Measurements from ENCODE around the gene CELA3A. TPM values are rescaled to one million over a fixed set of nuclear protein-coding genes. Genes with fewer than 3 reads are reported as not detected.

CELA3A gene
- total RNA-seq, 4 donors from 2014 or later: not detected

DNA sequence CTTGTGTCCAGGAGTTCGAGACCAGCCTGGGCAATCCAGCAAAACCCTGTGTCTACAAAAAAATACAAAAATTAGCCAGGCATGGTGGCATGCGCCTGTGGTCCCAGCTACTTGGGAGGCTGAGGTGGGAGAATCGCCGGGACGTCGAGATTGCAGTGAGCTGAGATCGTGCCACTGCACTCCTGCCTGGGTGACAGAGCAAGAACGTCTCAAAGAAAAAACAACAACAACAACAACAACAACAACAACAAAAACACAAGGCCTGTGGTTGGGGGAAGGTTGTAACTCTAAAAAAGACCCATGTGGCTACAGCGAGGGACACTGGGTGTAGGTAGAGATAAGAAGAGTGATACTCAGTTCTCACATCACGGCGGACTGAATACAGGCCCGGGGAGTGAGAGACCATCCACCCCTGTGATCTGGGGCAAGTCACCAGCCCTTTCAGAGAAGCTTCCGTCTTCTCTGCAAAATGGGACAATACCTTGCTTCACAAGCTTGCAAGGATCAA lies 50.2 kb downstream of the CELA3A start:
- peak overlapping the region in 1 of 4 donors; percentile 100 for H3K27ac ChIP-seq
- TF ChIP-seq POLR2A (IDR thresholded peaks at IDR 0.05): no peak
- TF ChIP-seq, protein P1, sequence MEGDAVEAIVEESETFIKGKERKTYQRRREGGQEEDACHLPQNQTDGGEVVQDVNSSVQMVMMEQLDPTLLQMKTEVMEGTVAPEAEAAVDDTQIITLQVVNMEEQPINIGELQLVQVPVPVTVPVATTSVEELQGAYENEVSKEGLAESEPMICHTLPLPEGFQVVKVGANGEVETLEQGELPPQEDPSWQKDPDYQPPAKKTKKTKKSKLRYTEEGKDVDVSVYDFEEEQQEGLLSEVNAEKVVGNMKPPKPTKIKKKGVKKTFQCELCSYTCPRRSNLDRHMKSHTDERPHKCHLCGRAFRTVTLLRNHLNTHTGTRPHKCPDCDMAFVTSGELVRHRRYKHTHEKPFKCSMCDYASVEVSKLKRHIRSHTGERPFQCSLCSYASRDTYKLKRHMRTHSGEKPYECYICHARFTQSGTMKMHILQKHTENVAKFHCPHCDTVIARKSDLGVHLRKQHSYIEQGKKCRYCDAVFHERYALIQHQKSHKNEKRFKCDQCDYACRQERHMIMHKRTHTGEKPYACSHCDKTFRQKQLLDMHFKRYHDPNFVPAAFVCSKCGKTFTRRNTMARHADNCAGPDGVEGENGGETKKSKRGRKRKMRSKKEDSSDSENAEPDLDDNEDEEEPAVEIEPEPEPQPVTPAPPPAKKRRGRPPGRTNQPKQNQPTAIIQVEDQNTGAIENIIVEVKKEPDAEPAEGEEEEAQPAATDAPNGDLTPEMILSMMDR (IDR thresholded peaks at IDR 0.05): no peak
- no peaks in the 10 kb centered on the region for H3K9me3 ChIP-seq
- peaks cover 20 to 59% (median 29%) of the 10 kb centered on the region in 3 donors for H3K4me1 ChIP-seq
- WGBS, 2 donors: 86 to 88% methylated on average over 13 of the region's 13 CpGs
- no peak for DNase-seq
- no peaks in the 10 kb centered on the region for H3K36me3 ChIP-seq
- intact Hi-C loops (cut with DNase I): no loop called here
- no peaks in the 10 kb centered on the region for H3K27me3 ChIP-seq
- H3K4me3 ChIP-seq: no peak overlapping the region

DNA sequence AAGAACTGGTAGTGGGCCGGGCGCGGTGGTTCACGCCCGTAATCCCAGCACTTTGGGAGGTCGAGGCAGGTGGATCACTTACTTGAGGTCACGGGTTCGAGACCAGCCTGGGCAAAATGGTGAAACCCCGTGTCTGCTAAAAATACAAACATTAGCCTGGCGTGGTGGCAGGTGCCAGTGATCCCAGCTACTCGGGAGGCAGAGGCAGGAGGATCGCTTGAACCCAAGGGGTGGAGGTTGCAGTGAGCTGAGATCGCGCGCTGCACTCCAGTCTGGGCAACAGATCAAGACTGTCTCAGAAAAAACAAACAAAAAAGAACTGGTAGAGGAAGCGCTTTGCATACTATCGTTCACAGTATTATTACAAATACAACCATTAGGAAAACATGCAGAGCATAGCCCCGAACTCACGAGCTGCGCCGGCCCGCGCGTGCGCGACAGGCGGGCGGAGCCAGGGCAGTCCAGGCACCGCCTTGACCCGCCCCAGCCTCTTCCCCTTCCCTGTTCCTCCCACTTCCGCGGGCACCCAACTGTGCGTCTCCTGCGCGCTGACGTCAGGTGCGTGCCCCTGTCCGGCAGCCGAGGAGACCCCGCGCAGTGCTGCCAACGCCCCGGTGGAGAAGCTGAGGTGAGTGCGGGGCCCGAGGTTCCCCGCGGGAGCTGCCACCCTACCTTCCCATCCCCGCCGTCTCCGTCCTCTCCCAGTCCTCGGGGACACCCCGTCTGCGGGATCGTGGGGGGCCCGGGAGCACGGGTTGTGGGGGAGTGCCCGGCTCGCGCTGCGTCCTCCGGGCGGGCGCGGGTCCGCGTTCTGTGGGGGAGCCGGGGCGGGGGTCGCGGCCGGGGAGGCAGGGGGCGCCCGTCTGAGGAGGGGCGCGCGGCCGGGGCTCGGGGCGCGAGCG lies 50.9 kb downstream of the CELA3A start, which contains the start of gene CDC42:
Gene CDC42 (plus strand): TSS at position 595 of the 902 bp plus-strand sequence. CDS start 25,770 bp downstream, outside the sequence.
- 25 to 58% methylated on average over 14 to 45 of the region's 81 CpGs for WGBS, 2 donors
- TF ChIP-seq, protein P1 (IDR thresholded peaks at IDR 0.05): peak in 1 of 6 experiments; percentile 14
- TF ChIP-seq POLR2A (IDR thresholded peaks at IDR 0.05): peak in 3 of 4 donors; percentile 97 to 100 (median 98)
- H3K27ac ChIP-seq: peak within 1 kb of the TSS; percentile 99 to 100 (median 100)
- DNase-seq: peak; percentile 92
- H3K9me3 ChIP-seq: no peaks in the 10 kb centered on the region
- intact Hi-C loops (cut with DNase I): no loop called here
- peaks cover 0 to 3% (median 0%) of the 10 kb centered on the region in 3 donors for H3K36me3 ChIP-seq
- H3K27me3 ChIP-seq: no peaks in the 10 kb centered on the region
- H3K4me1 ChIP-seq: peaks cover 27 to 59% (median 36%) of the 10 kb centered on the region in 3 donors
- peak within 1 kb of the TSS; percentile 89 to 100 (median 96) for H3K4me3 ChIP-seq

DNA sequence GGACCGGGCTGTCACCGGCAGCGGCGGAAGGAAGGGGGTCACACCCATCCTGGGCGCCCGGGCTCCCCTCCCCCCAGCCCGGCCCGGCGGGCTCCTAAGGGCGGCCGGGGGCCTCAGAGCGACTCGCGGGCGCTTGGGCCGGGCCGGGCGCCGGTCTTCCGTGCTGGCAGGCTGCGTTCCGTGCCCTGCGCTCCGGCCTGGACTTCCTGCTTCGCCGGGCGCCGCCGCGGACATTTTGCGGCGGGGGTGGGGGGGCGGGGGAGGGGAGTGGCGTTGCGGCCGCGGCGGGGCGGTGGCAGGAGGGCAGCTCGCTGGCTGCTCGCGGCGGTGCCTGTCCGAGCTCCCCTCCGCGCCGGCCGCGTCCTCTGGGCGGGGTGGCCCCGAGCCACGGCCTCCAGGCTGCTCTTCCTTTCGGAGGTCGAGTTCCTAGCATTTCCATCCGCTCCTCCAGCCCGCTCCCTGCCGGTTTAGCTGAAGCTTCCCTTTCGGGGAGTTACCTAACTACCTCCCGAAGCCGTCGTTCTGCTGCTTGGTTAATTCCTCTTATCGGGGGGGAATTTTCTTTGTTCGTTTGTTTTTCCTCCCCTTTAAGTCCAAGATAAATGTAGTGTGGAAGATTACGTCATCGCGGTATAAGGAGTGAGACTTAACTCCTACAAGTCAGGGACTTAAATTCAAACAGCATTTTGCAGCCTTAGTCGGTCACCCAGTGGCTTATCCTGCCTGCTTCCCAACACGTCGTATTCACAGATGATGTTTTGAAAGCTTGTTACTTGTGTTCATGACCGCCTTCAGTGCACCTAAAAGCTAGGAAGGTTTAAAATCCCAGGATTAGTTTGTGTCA lies 51.8 kb downstream of the CELA3A start:
- peak overlapping the region; percentile 99 to 100 (median 100) for H3K27ac ChIP-seq
- intact Hi-C loops (cut with DNase I): no loop called here
- no peaks in the 10 kb centered on the region for H3K9me3 ChIP-seq
- peaks cover 0 to 12% (median 0%) of the 10 kb centered on the region in 3 donors for H3K36me3 ChIP-seq
- DNase-seq: no peak
- 0 to 1% methylated on average over 7 to 16 of the region's 70 CpGs for WGBS, 2 donors
- TF ChIP-seq POLR2A (IDR thresholded peaks at IDR 0.05): peak in 1 of 4 donors; percentile 41
- TF ChIP-seq, protein P1 (IDR thresholded peaks at IDR 0.05): no peak
- no peaks in the 10 kb centered on the region for H3K27me3 ChIP-seq
- peaks cover 34 to 59% (median 36%) of the 10 kb centered on the region in 3 donors for H3K4me1 ChIP-seq
- peak overlapping the region; percentile 89 to 100 (median 96) for H3K4me3 ChIP-seq

DNA sequence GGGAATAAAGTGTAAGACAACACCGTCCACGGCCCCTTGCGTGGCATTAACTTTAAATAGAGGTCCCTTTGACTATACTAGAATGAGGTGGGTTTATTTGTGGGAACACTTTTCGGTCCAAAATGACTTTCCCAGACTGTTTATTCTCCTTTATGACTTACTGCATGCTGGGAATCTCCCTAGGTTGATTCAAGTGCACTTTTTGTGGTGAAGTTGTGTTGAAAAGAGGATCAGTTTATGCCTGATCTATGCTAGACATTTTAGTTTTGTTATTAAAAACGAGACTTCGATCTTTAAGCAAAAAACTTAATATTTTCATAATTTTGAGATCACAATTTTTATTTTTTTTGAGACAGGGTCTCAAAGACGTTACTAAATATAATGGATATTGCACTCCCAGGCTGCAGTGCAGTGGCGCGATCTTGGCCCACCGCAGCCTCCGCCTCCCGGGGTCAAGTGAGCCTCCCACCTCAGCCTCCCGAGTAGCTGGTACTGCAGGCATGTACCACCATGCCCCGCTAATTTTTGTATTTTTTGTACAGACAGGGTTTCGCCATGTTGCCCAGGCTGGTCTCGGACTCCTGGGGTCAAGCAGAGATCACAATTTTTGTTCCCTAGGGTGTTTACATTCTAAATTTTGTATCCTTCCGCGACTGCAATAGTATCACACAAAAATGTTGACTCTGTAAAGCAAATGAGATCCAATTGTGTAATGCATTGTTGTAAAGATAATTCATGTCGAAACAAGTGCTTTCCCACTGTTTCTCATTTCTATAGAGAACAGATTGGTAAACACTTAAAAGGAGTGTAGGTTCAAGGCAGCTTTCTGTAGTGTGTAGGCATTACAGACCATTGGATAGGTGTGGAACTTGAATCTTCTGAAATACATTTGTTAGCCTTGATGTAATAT lies 52.7 kb downstream of the CELA3A start:
- TF ChIP-seq POLR2A (IDR thresholded peaks at IDR 0.05): no peak
- TF ChIP-seq, protein P1 (IDR thresholded peaks at IDR 0.05): no peak
- Histone ChIP-seq H3K36me3 (peaks cover 0 to 20% (median 0%) of the 10 kb centered on the region in 3 donors), H3K4me3 (peak overlapping the region; percentile 89 to 100 (median 96)), H3K9me3 (no peaks in the 10 kb centered on the region), H3K27me3 (no peaks in the 10 kb centered on the region), H3K27ac (peak overlapping the region; percentile 99 to 100 (median 100)), H3K4me1 (peaks cover 30 to 59% (median 43%) of the 10 kb centered on the region in 3 donors)
- WGBS, 2 donors: 27 to 35% methylated on average over 19 of the region's 19 CpGs
- intact Hi-C loops (cut with DNase I): no loop called here
- no peak for DNase-seq

Data from esophagus squamous epithelium (tissue), 5 donors.